HL-60 (cell line): ENCODE data around the gene CDKN2AIPNL.

Experiments used
- GABPA ChIP-seq: IDR thresholded peaks from 2 replicates; pipeline ENCODE4 v1.6.1; 2012; ENCODE audit warnings: low read depth
- POLR2AphosphoS5 ChIP-seq: IDR thresholded peaks from 2 replicates; pipeline ENCODE4 v1.6.1; 2012; ENCODE audit warnings: low read depth
- SPI1 ChIP-seq: IDR thresholded peaks from 2 replicates; pipeline ENCODE4 v1.6.1; 2012; ENCODE audit warnings: low read depth, mild to moderate bottlenecking, borderline replicate concordance
- TF ChIP-seq, protein P1 (sequence below): IDR thresholded peaks from one replicate; pipeline ENCODE4 v1.5.1; 2011; ENCODE audit warnings: low read length, control low read depth, inconsistent platforms; ENCODE audit not compliant: insufficient read depth

DNA sequence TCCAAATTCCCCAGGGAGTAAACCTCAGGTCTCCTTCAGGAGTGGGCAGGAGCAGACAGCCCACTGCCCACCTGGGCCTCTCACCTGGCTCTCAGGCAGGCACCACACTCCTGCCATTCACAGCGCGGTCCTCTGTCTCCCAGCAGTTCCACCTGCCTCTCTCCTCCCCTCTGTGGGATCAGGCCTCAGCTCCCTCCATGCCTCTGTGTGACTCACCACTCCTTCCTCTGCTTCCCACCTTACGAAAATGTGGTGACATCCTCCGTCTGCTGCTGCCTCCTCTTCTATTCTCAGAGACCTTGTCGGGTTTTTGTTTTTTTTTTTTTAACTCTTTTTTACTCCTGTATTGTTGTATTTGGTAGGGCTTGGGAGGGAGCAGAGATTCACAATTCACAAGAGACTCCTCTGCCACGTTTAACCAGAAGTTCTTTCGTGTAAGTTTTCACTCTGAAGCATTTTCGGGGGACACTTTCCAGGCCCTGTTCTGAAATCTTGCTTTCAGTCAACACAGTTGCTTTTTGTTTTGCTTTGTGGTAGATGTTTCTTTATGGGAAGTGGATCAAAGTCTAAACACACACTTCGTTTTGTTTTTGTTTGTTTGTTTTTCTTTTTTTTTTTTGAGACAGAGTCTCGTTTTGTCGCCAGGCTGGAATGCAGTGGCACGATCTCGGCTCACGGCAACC, 21.1 kb upstream of the CDKN2AIPNL start:
- TF ChIP-seq, protein P1, sequence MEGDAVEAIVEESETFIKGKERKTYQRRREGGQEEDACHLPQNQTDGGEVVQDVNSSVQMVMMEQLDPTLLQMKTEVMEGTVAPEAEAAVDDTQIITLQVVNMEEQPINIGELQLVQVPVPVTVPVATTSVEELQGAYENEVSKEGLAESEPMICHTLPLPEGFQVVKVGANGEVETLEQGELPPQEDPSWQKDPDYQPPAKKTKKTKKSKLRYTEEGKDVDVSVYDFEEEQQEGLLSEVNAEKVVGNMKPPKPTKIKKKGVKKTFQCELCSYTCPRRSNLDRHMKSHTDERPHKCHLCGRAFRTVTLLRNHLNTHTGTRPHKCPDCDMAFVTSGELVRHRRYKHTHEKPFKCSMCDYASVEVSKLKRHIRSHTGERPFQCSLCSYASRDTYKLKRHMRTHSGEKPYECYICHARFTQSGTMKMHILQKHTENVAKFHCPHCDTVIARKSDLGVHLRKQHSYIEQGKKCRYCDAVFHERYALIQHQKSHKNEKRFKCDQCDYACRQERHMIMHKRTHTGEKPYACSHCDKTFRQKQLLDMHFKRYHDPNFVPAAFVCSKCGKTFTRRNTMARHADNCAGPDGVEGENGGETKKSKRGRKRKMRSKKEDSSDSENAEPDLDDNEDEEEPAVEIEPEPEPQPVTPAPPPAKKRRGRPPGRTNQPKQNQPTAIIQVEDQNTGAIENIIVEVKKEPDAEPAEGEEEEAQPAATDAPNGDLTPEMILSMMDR = no peak
- no peak for TF ChIP-seq POLR2AphosphoS5
- TF ChIP-seq SPI1 = no peak
- TF ChIP-seq GABPA = no peak
